HEK293 (cell line): Measurements from ENCODE around the gene RPS27.

Experiments used
- AEBP2 ChIP-seq: fragments of 450-650 bp; formaldehyde crosslinking; IDR thresholded peaks from 2 replicates; pipeline ENCODE4 v1.5.1; 2016; ENCODE audit warnings: missing biosample characterization, missing genetic modification characterization, borderline replicate concordance
- EGR2 ChIP-seq: fragments of 450-650 bp; formaldehyde crosslinking; IDR thresholded peaks from 2 replicates; pipeline ENCODE4 v1.5.1; 2016; ENCODE audit warnings: low read depth, missing biosample characterization, missing genetic modification characterization
- GFI1B ChIP-seq: fragments of 450-650 bp; formaldehyde crosslinking; IDR thresholded peaks from 2 replicates; pipeline ENCODE4 v1.5.1; 2016; ENCODE audit warnings: missing biosample characterization, missing genetic modification characterization
- GLIS1 ChIP-seq: fragments of 450-650 bp; formaldehyde crosslinking; IDR thresholded peaks from 2 replicates; pipeline ENCODE4 v1.5.1; 2016; ENCODE audit warnings: missing biosample characterization, missing genetic modification characterization
- HOXA7 ChIP-seq: sonication (generic); formaldehyde crosslinking; IDR thresholded peaks from 2 replicates; pipeline ENCODE4 v1.8.1; 2022; ENCODE audit warnings: missing genetic modification reagents, borderline replicate concordance
- IKZF3 ChIP-seq: fragments of 450-650 bp; IDR thresholded peaks from 2 replicates; pipeline ENCODE4 v1.5.0; 2018; ENCODE audit warnings: missing biosample characterization, mild to moderate bottlenecking, missing genetic modification characterization, moderate library complexity
- KLF8 ChIP-seq: fragments of 450-650 bp; formaldehyde crosslinking; IDR thresholded peaks from 2 replicates; pipeline ENCODE4 v1.5.1; 2016; ENCODE audit warnings: missing biosample characterization, missing genetic modification characterization
- MZF1 ChIP-seq: fragments of 450-650 bp; formaldehyde crosslinking; IDR thresholded peaks from 2 replicates; pipeline ENCODE4 v1.5.1; 2017; ENCODE audit warnings: missing biosample characterization, missing genetic modification characterization, borderline replicate concordance
- OSR2 ChIP-seq: fragments of 450-650 bp; formaldehyde crosslinking; IDR thresholded peaks from 2 replicates; pipeline ENCODE4 v1.5.1; 2016; ENCODE audit warnings: missing biosample characterization, missing genetic modification characterization
- PRDM1 ChIP-seq: fragments of 450-650 bp; formaldehyde crosslinking; IDR thresholded peaks from 2 replicates; pipeline ENCODE4; 2016; ENCODE audit warnings: missing biosample characterization, missing genetic modification characterization
- SALL2 ChIP-seq: fragments of 450-650 bp; formaldehyde crosslinking; IDR thresholded peaks from 2 replicates; pipeline ENCODE4 v1.5.0; 2017; ENCODE audit warnings: missing biosample characterization, mild to moderate bottlenecking, missing genetic modification characterization, borderline replicate concordance
- SCRT2 ChIP-seq: fragments of 450-650 bp; formaldehyde crosslinking; IDR thresholded peaks from 2 replicates; pipeline ENCODE4 v1.5.1; 2016; ENCODE audit warnings: missing biosample characterization, missing genetic modification characterization
- SETDB1 ChIP-seq: IDR thresholded peaks from one replicate; pipeline ENCODE4 v1.6.1; 2017; ENCODE audit warnings: mild to moderate bottlenecking, low read length, moderate library complexity, mixed read lengths; ENCODE audit not compliant: insufficient read length
- SP2 ChIP-seq: fragments of 450-650 bp; formaldehyde crosslinking; IDR thresholded peaks from 2 replicates; pipeline ENCODE4 v1.5.1; 2016; ENCODE audit warnings: missing biosample characterization, missing genetic modification characterization
- TCF7L2 ChIP-seq: IDR thresholded peaks from 2 replicates; pipeline ENCODE4 v1.6.1; 2011; ENCODE audit warnings: low read depth, mild to moderate bottlenecking, inconsistent platforms, low read length, moderate library complexity, borderline replicate concordance
- YY2 ChIP-seq: fragments of 450-650 bp; formaldehyde crosslinking; IDR thresholded peaks from 2 replicates; pipeline ENCODE4 v1.5.1; 2016; ENCODE audit warnings: missing biosample characterization, missing genetic modification characterization
- ZEB2 ChIP-seq: fragments of 450-650 bp; formaldehyde crosslinking; IDR thresholded peaks from 2 replicates; pipeline ENCODE4 v1.5.1; 2016; ENCODE audit warnings: missing biosample characterization, missing genetic modification characterization
- ZFP69B ChIP-seq: fragments of 450-650 bp; formaldehyde crosslinking; IDR thresholded peaks from 2 replicates; pipeline ENCODE4 v1.5.1; 2016; ENCODE audit warnings: missing biosample characterization, missing genetic modification characterization
- ZNF10 ChIP-seq: fragments of 450-650 bp; formaldehyde crosslinking; IDR thresholded peaks from 2 replicates; pipeline ENCODE4 v1.5.1; 2017; ENCODE audit warnings: missing biosample characterization, missing genetic modification characterization
- ZNF112 ChIP-seq: fragments of 450-650 bp; formaldehyde crosslinking; IDR thresholded peaks from 2 replicates; pipeline ENCODE4 v1.5.0; 2017; ENCODE audit warnings: missing biosample characterization, missing genetic modification characterization
- ZNF114 ChIP-seq: fragments of 450-650 bp; formaldehyde crosslinking; IDR thresholded peaks from 2 replicates; pipeline ENCODE4 v1.5.0; 2017; ENCODE audit warnings: missing biosample characterization, missing genetic modification characterization
- ZNF133 ChIP-seq: fragments of 450-650 bp; formaldehyde crosslinking; IDR thresholded peaks from 2 replicates; pipeline ENCODE4 v1.5.1; 2016; ENCODE audit warnings: missing biosample characterization, missing genetic modification characterization
- ZNF184 ChIP-seq: fragments of 450-650 bp; IDR thresholded peaks from 2 replicates; pipeline ENCODE4 v1.5.1; 2018; ENCODE audit warnings: missing biosample characterization, mild to moderate bottlenecking, missing genetic modification characterization
- ZNF292 ChIP-seq: fragments of 450-650 bp; formaldehyde crosslinking; IDR thresholded peaks from 2 replicates; pipeline ENCODE4 v1.5.1; 2016; ENCODE audit warnings: low read depth, missing biosample characterization, missing genetic modification characterization, borderline replicate concordance
- ZNF488 ChIP-seq: fragments of 450-650 bp; formaldehyde crosslinking; IDR thresholded peaks from 2 replicates; pipeline ENCODE4 v1.5.1; 2016; ENCODE audit warnings: missing biosample characterization, missing genetic modification characterization
- ZNF544 ChIP-seq: fragments of 450-650 bp; formaldehyde crosslinking; IDR thresholded peaks from 2 replicates; pipeline ENCODE4 v1.5.0; 2017; ENCODE audit warnings: missing biosample characterization, missing genetic modification characterization
- ZNF560 ChIP-seq: fragments of 450-650 bp; formaldehyde crosslinking; IDR thresholded peaks from 2 replicates; pipeline ENCODE4 v1.5.1; 2017; ENCODE audit warnings: missing biosample characterization, missing genetic modification characterization, borderline replicate concordance
- ZNF623 ChIP-seq: fragments of 450-650 bp; formaldehyde crosslinking; IDR thresholded peaks from 2 replicates; pipeline ENCODE4 v1.5.1; 2016; ENCODE audit warnings: missing biosample characterization, missing genetic modification characterization
- ZNF658 ChIP-seq: fragments of 450-650 bp; formaldehyde crosslinking; IDR thresholded peaks from 2 replicates; pipeline ENCODE4; 2016; ENCODE audit warnings: missing biosample characterization, missing genetic modification characterization
- ZNF660 ChIP-seq: fragments of 450-650 bp; IDR thresholded peaks from 2 replicates; pipeline ENCODE4 v1.5.1; 2018; ENCODE audit warnings: missing biosample characterization, mild to moderate bottlenecking, missing genetic modification characterization
- ZNF704 ChIP-seq: fragments of 450-650 bp; formaldehyde crosslinking; IDR thresholded peaks from 2 replicates; pipeline ENCODE4 v1.5.1; 2016; ENCODE audit warnings: missing biosample characterization, missing genetic modification characterization
- ZNF747 ChIP-seq: fragments of 450-650 bp; formaldehyde crosslinking; IDR thresholded peaks from 2 replicates; pipeline ENCODE4 v1.5.1; 2016; ENCODE audit warnings: missing biosample characterization, missing genetic modification characterization
- ZNF768 ChIP-seq: fragments of 450-650 bp; formaldehyde crosslinking; IDR thresholded peaks from 2 replicates; pipeline ENCODE4 v1.5.1; 2018; ENCODE audit warnings: missing biosample characterization, mild to moderate bottlenecking, missing genetic modification characterization
- ZNF776 ChIP-seq: fragments of 450-650 bp; formaldehyde crosslinking; IDR thresholded peaks from 2 replicates; pipeline ENCODE4 v1.5.0; 2017; ENCODE audit warnings: missing biosample characterization, missing genetic modification characterization, borderline replicate concordance
- ZNF792 ChIP-seq: fragments of 450-650 bp; formaldehyde crosslinking; IDR thresholded peaks from 2 replicates; pipeline ENCODE4 v1.5.1; 2016; ENCODE audit warnings: missing biosample characterization, missing genetic modification characterization
- ZNF837 ChIP-seq: fragments of 450-650 bp; formaldehyde crosslinking; IDR thresholded peaks from 2 replicates; pipeline ENCODE4 v1.5.1; 2016; ENCODE audit warnings: missing biosample characterization, missing genetic modification characterization
- ZSCAN18 ChIP-seq: fragments of 450-650 bp; formaldehyde crosslinking; IDR thresholded peaks from 2 replicates; pipeline ENCODE4 v1.5.1; 2016; ENCODE audit warnings: missing biosample characterization, missing genetic modification characterization
- ZSCAN23 ChIP-seq: fragments of 450-650 bp; formaldehyde crosslinking; IDR thresholded peaks from 2 replicates; pipeline ENCODE4 v1.5.1; 2016; ENCODE audit warnings: missing biosample characterization, missing genetic modification characterization
- ZXDB ChIP-seq: fragments of 450-650 bp; formaldehyde crosslinking; IDR thresholded peaks from 2 replicates; pipeline ENCODE4 v1.5.1; 2016; ENCODE audit warnings: missing biosample characterization, missing genetic modification characterization

The RPS27 gene

GRCh38 chr1:153963030-153963849 lies 27.3 kb upstream of the RPS27 start, which contains the start of gene SLC39A1 (continued):
- TF ChIP-seq ZNF658 (tag by site-specific recombination) (no peak), OSR2 (tag by site-specific recombination) (no peak; the same call in 1 of the 2 replicates), ZNF488 (tag by site-specific recombination) (no peak), ZSCAN23 (tag by site-specific recombination) (no peak), SALL2 (tag by site-specific recombination) (no peak), ZNF704 (tag by site-specific recombination) (no peak), SP2 (tag by site-specific recombination) (peak; percentile 95), ZNF114 (no peak), ZEB2 (tag by site-specific recombination) (peak; percentile 38; the same call in 1 of the 2 replicates), GFI1B (tag by site-specific recombination) (no peak), AEBP2 (tag by site-specific recombination) (no peak), ZNF660 (tag by site-specific recombination) (peak; percentile 29; the same call in 1 of the 2 replicates), ZXDB (tag by site-specific recombination) (peak; percentile 80), EGR2 (tag by site-specific recombination) (peak; percentile 34; the same call in 1 of the 2 replicates), SETDB1 (no peak), HOXA7 (CRISPR knock-in tag) (no peak), IKZF3 (peak; percentile 78), ZNF776 (no peak), ZNF10 (tag by site-specific recombination) (no peak), GLIS1 (peak; percentile 35; the same call in 1 of the 2 replicates), MZF1 (tag by site-specific recombination) (no peak), ZNF768 (tag by site-specific recombination) (no peak), ZNF623 (tag by site-specific recombination) (no peak), ZNF544 (no peak), YY2 (tag by site-specific recombination) (no peak), ZNF792 (tag by site-specific recombination) (no peak), ZNF560 (no peak), TCF7L2 (no peak), ZNF747 (tag by site-specific recombination) (no peak), ZNF837 (tag by site-specific recombination) (no peak), SCRT2 (tag by site-specific recombination) (no peak), PRDM1 (tag by site-specific recombination) (no peak), ZNF133 (no peak), KLF8 (tag by site-specific recombination) (peak; percentile 76), ZNF112 (tag by site-specific recombination) (no peak), ZNF184 (tag by site-specific recombination) (no peak), ZSCAN18 (tag by site-specific recombination) (no peak), ZNF292 (no peak), ZFP69B (no peak)
